ENCODE measurements around the gene IFT122.
A peak's percentile ranks its signal among the peaks of the same experiment; 100 is the strongest.

Gene IFT122

DNA sequence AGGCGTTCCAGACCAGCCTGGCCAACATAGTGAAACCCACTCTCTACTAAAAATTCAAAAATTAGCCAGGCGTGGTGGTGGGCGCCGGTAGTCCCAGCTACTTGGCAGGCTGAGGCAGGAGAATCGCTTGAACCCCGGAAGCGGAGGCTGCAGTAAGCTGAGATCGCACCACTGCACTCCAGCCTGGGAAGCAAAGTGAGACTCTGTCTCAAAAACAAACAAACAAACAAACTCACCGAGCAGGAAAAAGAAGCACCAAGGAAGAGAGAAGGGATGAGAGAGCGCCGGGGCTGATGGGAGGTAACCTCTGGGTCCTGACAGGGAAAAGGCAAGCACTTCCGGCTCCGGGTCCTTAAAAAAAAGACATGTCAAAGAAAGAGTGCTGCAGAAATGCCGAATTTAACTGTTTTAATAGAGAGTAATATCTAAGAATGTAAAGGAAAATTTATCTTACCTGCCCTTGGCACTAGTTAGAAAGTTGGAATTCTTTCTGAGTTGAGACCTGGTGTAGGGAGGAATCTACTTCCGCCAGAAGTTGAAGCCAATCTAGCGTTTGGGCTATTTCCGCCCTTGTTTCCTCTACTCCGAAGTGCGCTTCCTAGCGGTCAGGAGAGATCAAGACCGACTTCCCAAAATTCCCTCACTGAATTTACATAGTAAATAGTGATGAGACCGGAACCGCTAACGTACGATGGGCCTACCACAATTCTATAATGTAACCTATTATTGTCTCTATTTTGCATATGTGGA, 40.7 kb upstream of the IFT122 start:
- Histone ChIP-seq H3K4me2 (peak overlapping the region; percentile 86 to 98 (median 95)), H3K36me3 (peaks cover 28 to 38% (median 33%) of the 10 kb centered on the region in 11 experiments), H3K9me3 (replicated peaks in 1 of 11) (no peaks in the 10 kb centered on the region), H3K9ac (peak overlapping the region; percentile 83 to 91 (median 90)), H3K27me3 (no peaks in the 10 kb centered on the region), H3K27ac (peak overlapping the region; percentile 86 to 97 (median 95)), H4K20me1 (peaks cover 40 to 47% (median 44%) of the 10 kb centered on the region in 11 experiments; a peak in 21 of 22 replicates), H3K4me1 (peaks cover 23 to 37% (median 29%) of the 10 kb centered on the region in 10 experiments), H3K4me3 (peak overlapping the region; percentile 80 to 96 (median 90))
- no peak for TF ChIP-seq Cebpa-rat (IDR thresholded peaks at IDR 0.05)

DNA sequence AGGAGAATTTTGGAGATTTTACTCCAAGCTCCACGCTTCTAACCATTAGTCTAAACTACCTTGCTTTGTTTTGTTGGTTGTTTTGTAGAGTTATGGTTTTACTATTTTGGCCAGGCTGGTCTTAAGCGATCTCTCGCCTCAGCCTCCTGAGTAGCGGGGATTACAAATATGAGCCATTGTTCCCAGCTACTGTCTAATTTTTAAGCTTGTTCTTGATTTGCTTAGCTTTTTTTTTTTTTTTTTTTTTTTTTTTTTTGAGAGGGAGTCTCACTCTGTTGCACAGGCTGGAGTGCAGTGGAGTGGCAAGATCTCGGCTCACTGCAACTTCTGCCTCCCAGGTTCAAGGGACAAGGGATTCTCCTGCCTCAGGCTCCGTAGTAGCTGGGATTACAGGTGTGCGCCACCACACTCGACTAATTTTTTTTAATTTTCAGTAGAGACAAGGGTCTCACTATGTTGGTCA, 40.1 kb upstream of the IFT122 start:
- H3K9ac ChIP-seq = peak overlapping the region in 10 of 11 experiments; percentile 83 to 91 (median 90); a peak in 15 of 22 replicates
- peaks cover 22 to 32% (median 27%) of the 10 kb centered on the region in 11 experiments for H3K36me3 ChIP-seq
- peak overlapping the region; percentile 6 to 96 (median 90); a peak in 17 of 20 replicates for H3K4me3 ChIP-seq
- no peaks in the 10 kb centered on the region for H3K27me3 ChIP-seq
- H4K20me1 ChIP-seq = peaks cover 34 to 41% (median 38%) of the 10 kb centered on the region in 11 experiments; a peak in 21 of 22 replicates
- peaks cover 23 to 41% (median 34%) of the 10 kb centered on the region in 10 experiments for H3K4me1 ChIP-seq
- peak overlapping the region; percentile 34 to 98 (median 95); a peak in 21 of 22 replicates for H3K4me2 ChIP-seq
- no peak for TF ChIP-seq Cebpa-rat (IDR thresholded peaks at IDR 0.05)
- peak overlapping the region; percentile 86 to 97 (median 95); a peak in 20 of 22 replicates for H3K27ac ChIP-seq
- H3K9me3 ChIP-seq (replicated peaks in 1 of 11) = no peaks in the 10 kb centered on the region

DNA sequence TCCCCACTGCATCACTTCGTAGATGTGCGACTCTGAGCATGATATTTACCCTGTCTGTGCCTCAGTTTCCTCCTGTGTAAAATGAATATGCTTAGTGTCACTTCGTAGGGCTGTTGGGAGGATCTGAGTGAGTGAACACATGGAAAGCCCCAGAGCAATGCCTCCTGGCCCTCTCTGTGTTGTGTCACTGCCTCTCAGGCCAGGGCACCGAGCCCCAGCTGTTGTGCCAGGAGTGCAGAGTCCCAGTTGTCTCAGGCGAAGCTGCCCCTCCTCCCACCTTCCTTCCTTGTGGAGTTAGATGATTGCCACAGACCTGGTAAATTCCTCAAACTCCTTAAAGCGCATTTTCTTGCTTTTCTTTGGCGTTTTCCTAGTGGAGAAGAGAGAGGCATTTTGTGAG, 37.8 kb upstream of the IFT122 start:
- Histone ChIP-seq H3K36me3 (peaks cover 0 to 9% (median 4%) of the 10 kb centered on the region in 11 experiments; a peak in 13 of 22 replicates), H3K4me3 (no peak overlapping the region), H3K4me1 (peaks cover 19 to 38% (median 31%) of the 10 kb centered on the region in 10 experiments), H3K27ac (no peak overlapping the region), H3K4me2 (no peak overlapping the region), H4K20me1 (peaks cover 12 to 18% (median 15%) of the 10 kb centered on the region in 11 experiments; a peak in 18 of 22 replicates), H3K9me3 (replicated peaks in 1 of 11) (no peaks in the 10 kb centered on the region), H3K27me3 (no peaks in the 10 kb centered on the region), H3K9ac (no peak overlapping the region)
- TF ChIP-seq Cebpa-rat (IDR thresholded peaks at IDR 0.05) = no peak

DNA sequence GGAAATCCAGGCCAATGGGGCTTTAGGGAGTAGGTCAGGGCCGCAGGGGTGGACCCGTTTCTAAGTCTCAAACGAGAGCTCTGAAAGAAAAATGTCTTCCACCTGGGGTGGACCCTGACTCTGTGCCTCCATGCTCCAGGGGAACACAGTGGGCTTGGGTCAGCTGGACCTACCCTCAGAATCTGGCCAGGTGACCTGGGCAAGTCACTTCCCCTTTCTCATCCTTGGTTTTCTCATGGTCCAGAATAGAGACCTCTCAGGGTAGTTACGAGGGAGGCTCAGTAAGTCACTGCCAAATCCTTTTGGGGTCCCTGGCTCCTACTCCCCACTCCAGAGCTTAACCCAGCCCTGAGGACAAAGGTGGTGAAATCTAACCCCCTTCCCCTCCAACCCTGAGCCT, 37.4 kb upstream of the IFT122 start:
- H3K27ac ChIP-seq = no peak overlapping the region

DNA sequence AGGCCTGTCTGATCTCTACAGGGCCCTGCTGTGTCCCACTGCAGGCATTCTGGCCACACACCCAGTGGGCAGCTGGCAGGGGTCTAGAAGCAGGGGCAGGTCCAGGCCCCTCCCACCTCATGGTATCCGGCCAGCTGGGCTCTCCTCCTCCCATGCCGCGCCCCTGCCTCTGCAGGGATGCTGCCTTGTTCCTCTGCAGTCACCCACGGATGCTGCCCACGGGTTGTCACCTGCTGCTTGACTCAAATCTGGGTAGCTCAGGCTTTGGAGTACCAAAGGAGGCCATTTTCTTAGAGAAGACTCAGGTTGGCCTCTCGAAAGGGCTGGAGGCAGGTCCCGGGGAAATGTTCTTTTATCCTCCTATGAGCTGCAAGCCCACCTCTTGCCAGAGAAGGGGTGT, 36.6 kb upstream of the IFT122 start:
- no peak overlapping the region for H3K4me3 ChIP-seq
- H3K9ac ChIP-seq = no peak overlapping the region
- no peaks in the 10 kb centered on the region for H3K27me3 ChIP-seq
- H3K4me1 ChIP-seq = peaks cover 6 to 26% (median 19%) of the 10 kb centered on the region in 10 experiments; a peak in 19 of 20 replicates
- H3K9me3 ChIP-seq (replicated peaks in 1 of 11) = no peaks in the 10 kb centered on the region
- peaks cover 0 to 6% (median 2%) of the 10 kb centered on the region in 11 experiments; a peak in 14 of 22 replicates for H4K20me1 ChIP-seq
- H3K36me3 ChIP-seq = no peaks in the 10 kb centered on the region
- no peak overlapping the region for H3K4me2 ChIP-seq
- no peak for TF ChIP-seq Cebpa-rat (IDR thresholded peaks at IDR 0.05)
- no peak overlapping the region for H3K27ac ChIP-seq

More for the DNA sequence above, 37.4 kb upstream of the IFT122 start:
- no peak for TF ChIP-seq Cebpa-rat (IDR thresholded peaks at IDR 0.05)
- Histone ChIP-seq H3K4me1 (peaks cover 15 to 34% (median 27%) of the 10 kb centered on the region in 10 experiments), H3K9ac (no peak overlapping the region), H4K20me1 (peaks cover 7 to 14% (median 11%) of the 10 kb centered on the region in 11 experiments; a peak in 18 of 22 replicates), H3K27me3 (no peaks in the 10 kb centered on the region), H3K9me3 (replicated peaks in 1 of 11) (no peaks in the 10 kb centered on the region), H3K4me2 (no peak overlapping the region), H3K36me3 (peaks cover 0 to 5% (median 0%) of the 10 kb centered on the region in 11 experiments; a peak in 4 of 22 replicates), H3K4me3 (no peak overlapping the region)

DNA sequence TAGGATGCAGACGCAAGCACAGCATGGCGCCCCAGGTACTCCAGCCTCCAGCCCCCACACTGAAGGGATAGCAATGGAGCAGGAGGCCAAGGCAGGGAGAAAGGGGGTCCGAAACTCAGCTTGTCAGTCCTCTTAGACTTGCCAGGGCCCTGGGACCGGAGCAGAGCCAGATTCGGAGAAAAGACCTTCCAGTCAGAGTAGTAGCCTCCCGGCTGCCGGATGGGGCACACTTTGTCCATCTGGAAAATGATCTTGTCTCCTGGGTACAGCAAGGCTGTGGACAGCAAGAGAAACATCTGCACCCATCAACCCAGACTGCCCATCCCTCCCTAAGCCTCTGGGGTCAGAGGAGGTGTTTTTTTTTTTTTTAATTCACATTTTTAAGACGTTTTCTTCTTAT, 35.9 kb upstream of the IFT122 start:
- no peak overlapping the region for H3K27ac ChIP-seq
- H3K36me3 ChIP-seq = no peaks in the 10 kb centered on the region
- H3K9me3 ChIP-seq (replicated peaks in 1 of 11) = no peaks in the 10 kb centered on the region
- H3K4me2 ChIP-seq = peak overlapping the region in 7 of 11 experiments; percentile 28 to 61 (median 52); a peak in 13 of 22 replicates
- H3K27me3 ChIP-seq = no peaks in the 10 kb centered on the region
- H3K4me1 ChIP-seq = peaks cover 6 to 27% (median 18%) of the 10 kb centered on the region in 10 experiments; a peak in 19 of 20 replicates
- H3K4me3 ChIP-seq = no peak overlapping the region
- no peak for TF ChIP-seq Cebpa-rat (IDR thresholded peaks at IDR 0.05)
- H4K20me1 ChIP-seq = no peaks in the 10 kb centered on the region
- H3K9ac ChIP-seq = no peak overlapping the region

GRCh38 chr3:129404610-129405009, 35.4 kb upstream of the IFT122 start:
- H3K27ac ChIP-seq = no peak overlapping the region
- peak overlapping the region in 8 of 11 experiments; percentile 28 to 61 (median 51); a peak in 16 of 22 replicates for H3K4me2 ChIP-seq
- TF ChIP-seq Cebpa-rat (IDR thresholded peaks at IDR 0.05) = no peak
- no peaks in the 10 kb centered on the region for H3K36me3 ChIP-seq
- no peak overlapping the region for H3K4me3 ChIP-seq
- peaks cover 6 to 30% (median 20%) of the 10 kb centered on the region in 10 experiments; a peak in 19 of 20 replicates for H3K4me1 ChIP-seq
- H3K27me3 ChIP-seq = no peaks in the 10 kb centered on the region
- no peaks in the 10 kb centered on the region for H3K9me3 ChIP-seq (replicated peaks in 1 of 11)
- no peaks in the 10 kb centered on the region for H4K20me1 ChIP-seq
- H3K9ac ChIP-seq = no peak overlapping the region

GRCh38 chr3:129409541-129409940, 30.5 kb upstream of the IFT122 start:
- H3K27me3 ChIP-seq = no peaks in the 10 kb centered on the region; a peak in 1 of 22 replicates
- no peaks in the 10 kb centered on the region for H3K36me3 ChIP-seq
- peak overlapping the region in 4 of 11 experiments; percentile 11 to 35 (median 28); a peak in 6 of 22 replicates for H3K4me2 ChIP-seq
- no peaks in the 10 kb centered on the region for H4K20me1 ChIP-seq
- H3K9ac ChIP-seq = 0 out of 22 replicates have a peak overlapping the region, but pooled peaks of 1 of the 11 experiments have one; percentile 29
- peak in 6 of 11 experiments; percentile 21 to 62 (median 50); a peak in 8 of 22 replicates for TF ChIP-seq Cebpa-rat (IDR thresholded peaks at IDR 0.05)
- peaks cover 0 to 26% (median 19%) of the 10 kb centered on the region in 10 experiments; a peak in 16 of 20 replicates for H3K4me1 ChIP-seq
- peak overlapping the region in 4 of 11 experiments; percentile 6 to 49 (median 8); a peak in 7 of 22 replicates for H3K27ac ChIP-seq
- no peak overlapping the region for H3K4me3 ChIP-seq
- H3K9me3 ChIP-seq (replicated peaks in 1 of 11) = no peaks in the 10 kb centered on the region

- Histone ChIP-seq H3K4me3 (no peak overlapping the region), H3K27ac (no peak overlapping the region), H3K9ac (no peak overlapping the region), H3K4me1 (peaks cover 0 to 21% (median 11%) of the 10 kb centered on the region in 10 experiments; a peak in 14 of 20 replicates), H3K27me3 (no peaks in the 10 kb centered on the region; a peak in 1 of 22 replicates), H4K20me1 (no peaks in the 10 kb centered on the region), H3K4me2 (no peak overlapping the region), H3K36me3 (no peaks in the 10 kb centered on the region), H3K9me3 (replicated peaks in 1 of 11) (no peaks in the 10 kb centered on the region)
- TF ChIP-seq Cebpa-rat (IDR thresholded peaks at IDR 0.05) = no peak
These were observed 29.1 kb upstream of the IFT122 start for GRCh38 chr3:129410971-129411370.
